Measurements from ENCODE around the gene DUOX2. TPM values are rescaled to one million over a fixed set of nuclear protein-coding genes. Genes with fewer than 3 reads are reported as not detected.
A peak's percentile ranks its signal among the peaks of the same experiment; 100 is the strongest.

Gene DUOX2
- total RNA-seq, 1 donor from 2014 or later = not detected

DNA sequence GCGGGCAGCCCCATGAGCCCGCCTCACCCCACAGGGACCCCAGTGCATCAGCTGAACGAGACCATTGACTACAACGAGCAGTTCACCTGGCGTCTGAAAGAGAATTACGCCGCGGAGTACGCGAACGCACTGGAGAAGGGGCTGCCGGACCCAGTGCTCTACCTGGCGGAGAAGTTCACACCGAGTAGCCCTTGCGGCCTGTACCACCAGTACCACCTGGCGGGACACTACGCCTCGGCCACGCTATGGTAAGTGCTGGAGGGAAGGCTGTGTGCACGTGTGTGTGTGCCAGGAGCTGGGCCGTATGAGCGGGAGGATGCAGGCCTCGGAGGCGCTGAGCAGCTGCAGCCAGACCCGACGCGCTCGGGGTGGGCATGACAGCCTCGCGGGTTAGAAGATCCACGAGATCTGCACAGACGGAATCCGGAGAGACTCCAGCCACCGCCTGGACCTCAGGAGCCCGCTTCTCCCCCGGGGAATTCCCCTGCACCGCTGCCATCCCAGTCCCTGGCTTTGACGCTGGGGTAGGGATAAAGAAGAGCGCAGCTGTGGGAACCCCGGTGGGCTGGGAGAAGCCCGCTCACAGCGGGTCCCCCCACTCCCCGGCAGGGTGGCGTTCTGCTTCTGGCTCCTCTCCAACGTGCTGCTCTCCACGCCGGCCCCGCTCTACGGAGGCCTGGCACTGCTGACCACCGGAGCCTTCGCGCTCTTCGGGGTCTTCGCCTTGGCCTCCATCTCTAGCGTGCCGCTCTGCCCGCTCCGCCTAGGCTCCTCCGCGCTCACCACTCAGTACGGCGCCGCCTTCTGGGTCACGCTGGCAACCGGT, 2.7 kb upstream of the DUOX2 start:
- Histone ChIP-seq H3K27ac (no peak overlapping the region), H3K4me1 (no peaks in the 10 kb centered on the region), H2AFZ (replicated peaks) (no peak overlapping the region), H3K27me3 (peaks cover 97% of the 10 kb centered on the region), H3K36me3 (no peaks in the 10 kb centered on the region), H3K9ac (no peak overlapping the region), H4K20me1 (ENCODE audit: low read depth) (peaks cover 27% of the 10 kb centered on the region), H3K79me2 (ENCODE audit: low read depth) (no peaks in the 10 kb centered on the region), H3K9me3 (ENCODE audit: low read depth) (no peaks in the 10 kb centered on the region), H3K4me3 (no peak overlapping the region), H3F3A (ENCODE audit: low read depth) (no peaks in the 10 kb centered on the region), H3K4me2 (no peak overlapping the region)
- H3K27ac Mint-ChIP-seq = no peak overlapping the region
- TF ChIP-seq, protein P1, sequence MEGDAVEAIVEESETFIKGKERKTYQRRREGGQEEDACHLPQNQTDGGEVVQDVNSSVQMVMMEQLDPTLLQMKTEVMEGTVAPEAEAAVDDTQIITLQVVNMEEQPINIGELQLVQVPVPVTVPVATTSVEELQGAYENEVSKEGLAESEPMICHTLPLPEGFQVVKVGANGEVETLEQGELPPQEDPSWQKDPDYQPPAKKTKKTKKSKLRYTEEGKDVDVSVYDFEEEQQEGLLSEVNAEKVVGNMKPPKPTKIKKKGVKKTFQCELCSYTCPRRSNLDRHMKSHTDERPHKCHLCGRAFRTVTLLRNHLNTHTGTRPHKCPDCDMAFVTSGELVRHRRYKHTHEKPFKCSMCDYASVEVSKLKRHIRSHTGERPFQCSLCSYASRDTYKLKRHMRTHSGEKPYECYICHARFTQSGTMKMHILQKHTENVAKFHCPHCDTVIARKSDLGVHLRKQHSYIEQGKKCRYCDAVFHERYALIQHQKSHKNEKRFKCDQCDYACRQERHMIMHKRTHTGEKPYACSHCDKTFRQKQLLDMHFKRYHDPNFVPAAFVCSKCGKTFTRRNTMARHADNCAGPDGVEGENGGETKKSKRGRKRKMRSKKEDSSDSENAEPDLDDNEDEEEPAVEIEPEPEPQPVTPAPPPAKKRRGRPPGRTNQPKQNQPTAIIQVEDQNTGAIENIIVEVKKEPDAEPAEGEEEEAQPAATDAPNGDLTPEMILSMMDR (IDR thresholded peaks at IDR 0.05) = no peak
- TF ChIP-seq EZH2phosphoT487 (IDR thresholded peaks at IDR 0.05) = peak; percentile 50
- peak; percentile 78 for TF ChIP-seq EZH2 (IDR thresholded peaks at IDR 0.05)
- H3K27me3 Mint-ChIP-seq (ENCODE audit: insufficient read depth, low read depth) = peaks cover 66% of the 10 kb centered on the region
- DNase-seq (ENCODE audit: low spot score) = peak; percentile 12
- peaks cover 25% of the 10 kb centered on the region for H3K4me1 Mint-ChIP-seq
- H3K9me3 Mint-ChIP-seq = peaks cover 2% of the 10 kb centered on the region
- peak overlapping the region; percentile 53 for H3K4me3 Mint-ChIP-seq
- no peaks in the 10 kb centered on the region for H3K36me3 Mint-ChIP-seq

DNA sequence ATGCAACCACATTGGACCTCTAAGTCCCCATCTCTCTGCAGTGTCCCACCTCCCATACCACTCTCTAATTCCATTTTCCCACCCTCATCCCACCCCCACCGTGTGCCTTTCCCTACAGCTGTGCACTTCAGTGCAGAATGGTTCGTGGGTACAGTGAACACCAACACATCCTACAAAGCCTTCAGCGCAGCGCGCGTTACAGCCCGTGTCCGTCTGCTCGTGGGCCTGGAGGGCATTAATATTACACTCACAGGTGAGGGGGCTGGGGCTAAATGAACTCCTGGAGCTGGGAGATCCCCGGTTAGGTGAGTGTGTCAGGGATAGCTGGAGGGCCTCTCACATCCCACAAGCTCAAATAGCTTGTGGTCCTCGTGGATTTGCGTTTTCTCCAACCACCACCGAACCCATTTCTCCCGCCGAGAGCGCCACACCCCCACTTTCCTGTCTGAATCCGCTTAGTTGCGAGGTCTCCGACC, 2.1 kb upstream of the DUOX2 start:
- H3F3A ChIP-seq (ENCODE audit: low read depth) = no peaks in the 10 kb centered on the region
- no peaks in the 10 kb centered on the region for H3K36me3 Mint-ChIP-seq
- peaks cover 96% of the 10 kb centered on the region for H3K27me3 ChIP-seq
- H3K4me3 Mint-ChIP-seq = peak overlapping the region; percentile 53
- H3K9ac ChIP-seq = no peak overlapping the region
- H3K27ac Mint-ChIP-seq = no peak overlapping the region
- peaks cover 27% of the 10 kb centered on the region for H4K20me1 ChIP-seq (ENCODE audit: low read depth)
- no peaks in the 10 kb centered on the region for H3K4me1 ChIP-seq
- no peaks in the 10 kb centered on the region for H3K36me3 ChIP-seq
- no peak overlapping the region for H3K27ac ChIP-seq
- TF ChIP-seq EZH2 (IDR thresholded peaks at IDR 0.05) (peak; percentile 3), EZH2phosphoT487 (IDR thresholded peaks at IDR 0.05) (no peak)
- TF ChIP-seq, protein P1 (IDR thresholded peaks at IDR 0.05) = no peak
- peaks cover 2% of the 10 kb centered on the region for H3K9me3 Mint-ChIP-seq
- H2AFZ ChIP-seq (replicated peaks) = no peak overlapping the region
- H3K4me3 ChIP-seq = no peak overlapping the region
- H3K9me3 ChIP-seq (ENCODE audit: low read depth) = no peaks in the 10 kb centered on the region
- H3K4me2 ChIP-seq = no peak overlapping the region
- H3K4me1 Mint-ChIP-seq = peaks cover 25% of the 10 kb centered on the region
- H3K79me2 ChIP-seq (ENCODE audit: low read depth) = no peaks in the 10 kb centered on the region
- DNase-seq (ENCODE audit: low spot score) = no peak
- peaks cover 67% of the 10 kb centered on the region for H3K27me3 Mint-ChIP-seq (ENCODE audit: insufficient read depth, low read depth)

DNA sequence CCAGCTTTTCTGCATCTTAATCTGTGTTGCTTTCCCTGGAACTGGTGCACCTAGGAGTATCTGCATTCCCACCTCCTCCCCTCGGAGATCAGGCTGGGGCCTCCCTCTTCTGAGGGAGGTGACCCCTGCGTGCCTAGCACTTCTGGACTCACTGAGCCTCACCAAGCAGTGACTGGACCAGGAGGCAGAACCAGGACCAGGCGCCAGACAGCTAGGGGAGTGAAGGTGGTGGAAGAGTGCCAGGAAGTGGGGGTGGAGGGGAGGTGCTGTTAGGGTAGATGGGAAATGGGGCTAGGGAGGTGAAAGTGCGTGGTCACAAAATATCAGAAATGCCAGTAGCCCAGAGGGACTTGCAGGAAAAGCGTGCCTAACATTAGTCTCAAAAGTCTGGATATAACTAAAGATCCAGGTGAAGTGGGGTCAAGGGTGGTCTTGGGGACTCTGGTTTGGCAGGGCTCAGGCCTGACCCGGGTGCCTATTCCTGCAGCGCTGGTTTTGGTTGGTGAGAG, 1.4 kb upstream of the DUOX2 start:
- no peak overlapping the region for H3K27ac ChIP-seq
- H4K20me1 ChIP-seq (ENCODE audit: low read depth) = peaks cover 27% of the 10 kb centered on the region
- H3K27me3 ChIP-seq = peaks cover 98% of the 10 kb centered on the region
- no peak overlapping the region for H2AFZ ChIP-seq (replicated peaks)
- Mint-ChIP-seq H3K4me3 (no peak overlapping the region), H3K27ac (no peak overlapping the region), H3K4me1 (peaks cover 25% of the 10 kb centered on the region), H3K36me3 (no peaks in the 10 kb centered on the region), H3K27me3 (ENCODE audit: insufficient read depth, low read depth) (peaks cover 70% of the 10 kb centered on the region), H3K9me3 (peaks cover 2% of the 10 kb centered on the region)
- no peak overlapping the region for H3K4me3 ChIP-seq
- H3F3A ChIP-seq (ENCODE audit: low read depth) = no peaks in the 10 kb centered on the region
- no peak overlapping the region for H3K9ac ChIP-seq
- H3K36me3 ChIP-seq = no peaks in the 10 kb centered on the region
- H3K9me3 ChIP-seq (ENCODE audit: low read depth) = no peaks in the 10 kb centered on the region
- no peaks in the 10 kb centered on the region for H3K4me1 ChIP-seq
- TF ChIP-seq EZH2 (IDR thresholded peaks at IDR 0.05) (no peak), EZH2phosphoT487 (IDR thresholded peaks at IDR 0.05) (no peak)
- TF ChIP-seq, protein P1 (IDR thresholded peaks at IDR 0.05) = no peak
- no peak for DNase-seq (ENCODE audit: low spot score)
- no peak overlapping the region for H3K4me2 ChIP-seq
- no peaks in the 10 kb centered on the region for H3K79me2 ChIP-seq (ENCODE audit: low read depth)
